ENCODE results near the gene POU6F1.

The POU6F1 gene

DNA sequence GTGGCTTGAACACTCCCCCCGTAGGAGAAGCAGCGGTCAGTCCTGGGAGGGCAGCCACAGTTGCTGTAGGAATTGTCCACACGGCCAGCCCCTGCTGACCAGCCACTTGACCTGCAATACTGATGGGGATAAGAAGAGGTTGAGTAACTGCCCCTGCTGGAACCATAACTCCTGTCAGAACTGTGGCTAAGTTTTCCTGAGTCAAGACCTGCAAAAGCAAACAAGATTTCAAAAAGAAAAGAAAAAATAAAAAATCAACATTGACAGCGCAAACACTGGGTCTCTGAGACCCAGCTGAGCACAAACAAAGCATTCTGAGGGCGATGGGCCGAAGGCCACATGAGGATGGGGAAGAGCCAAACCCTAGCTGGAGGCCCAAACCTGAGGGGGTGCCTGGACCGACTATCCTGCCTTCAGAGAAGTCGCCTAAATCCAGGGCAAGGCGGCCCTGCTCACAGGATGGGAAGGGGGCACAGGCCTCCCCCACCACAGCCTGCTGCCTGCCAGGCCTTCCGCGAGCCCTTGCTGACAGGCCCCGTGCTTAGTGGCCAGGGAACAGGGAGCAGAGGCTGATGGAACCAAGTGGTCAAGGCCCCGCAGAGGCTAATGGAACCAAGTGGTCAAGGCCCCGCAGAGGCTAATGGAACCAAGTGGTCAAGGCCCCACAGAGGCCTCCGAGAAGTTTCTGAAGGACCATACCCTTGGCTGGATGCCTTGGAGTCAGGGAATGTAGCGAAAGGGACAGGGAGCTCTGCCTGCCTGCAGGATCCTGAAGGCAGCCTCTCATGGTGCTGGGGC is 19.1 kb downstream of the POU6F1 start:
- no peak overlapping the region for H3K27ac Mint-ChIP-seq
- no peaks in the 10 kb centered on the region for H3K9me3 Mint-ChIP-seq
- H3K4me3 Mint-ChIP-seq = no peak overlapping the region
- peaks cover 7% of the 10 kb centered on the region for H3K4me1 Mint-ChIP-seq (ENCODE audit: low read depth)
- no peak for DNase-seq (ENCODE audit: low spot score)
- no peaks in the 10 kb centered on the region for H3K36me3 Mint-ChIP-seq (ENCODE audit: low read depth)
- no peaks in the 10 kb centered on the region for H3K27me3 Mint-ChIP-seq (ENCODE audit: low read depth)

DNA sequence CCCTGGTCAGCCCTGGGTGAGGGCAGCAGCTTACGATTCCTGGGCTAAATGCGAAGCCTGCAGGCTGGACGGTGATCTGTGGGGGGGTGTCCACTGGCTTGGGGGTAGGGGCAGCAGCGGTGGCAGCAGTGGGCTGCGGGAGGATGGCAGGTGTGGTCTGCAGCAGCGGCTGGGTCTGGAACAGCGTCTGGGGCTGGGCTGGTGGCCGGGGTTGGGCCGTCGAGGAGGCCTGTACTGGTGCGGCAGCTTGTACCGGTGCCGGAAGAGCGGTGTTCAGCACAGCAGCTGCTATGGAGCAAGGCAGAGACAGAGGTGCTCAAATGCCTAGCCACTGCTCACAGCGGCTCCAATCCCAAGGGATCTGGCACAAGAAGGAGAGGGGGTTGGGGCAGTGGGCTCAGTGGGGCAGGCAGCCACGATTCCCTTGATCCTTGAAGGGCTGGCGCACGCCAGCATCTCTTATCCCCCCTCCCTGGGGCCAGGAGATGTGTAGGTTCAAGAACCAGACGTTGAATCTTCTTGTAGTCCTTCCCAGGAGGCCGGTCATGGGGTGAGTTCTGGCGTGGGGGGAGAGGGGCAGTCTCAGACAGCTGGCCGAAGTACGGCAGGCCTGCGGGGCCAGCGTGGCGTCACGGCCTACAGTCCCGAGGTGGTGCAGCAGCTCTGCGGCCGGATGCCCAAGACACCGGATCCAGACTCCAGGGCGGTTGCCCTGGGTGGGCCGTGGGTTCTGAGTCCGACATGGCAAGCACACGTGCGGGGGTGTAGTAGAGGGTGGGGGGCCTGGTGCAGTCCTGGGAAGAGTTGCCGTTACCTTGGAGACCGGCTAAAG is 19.9 kb downstream of the POU6F1 start:
- Mint-ChIP-seq H3K27ac (no peak overlapping the region), H3K27me3 (ENCODE audit: low read depth) (no peaks in the 10 kb centered on the region)

DNA sequence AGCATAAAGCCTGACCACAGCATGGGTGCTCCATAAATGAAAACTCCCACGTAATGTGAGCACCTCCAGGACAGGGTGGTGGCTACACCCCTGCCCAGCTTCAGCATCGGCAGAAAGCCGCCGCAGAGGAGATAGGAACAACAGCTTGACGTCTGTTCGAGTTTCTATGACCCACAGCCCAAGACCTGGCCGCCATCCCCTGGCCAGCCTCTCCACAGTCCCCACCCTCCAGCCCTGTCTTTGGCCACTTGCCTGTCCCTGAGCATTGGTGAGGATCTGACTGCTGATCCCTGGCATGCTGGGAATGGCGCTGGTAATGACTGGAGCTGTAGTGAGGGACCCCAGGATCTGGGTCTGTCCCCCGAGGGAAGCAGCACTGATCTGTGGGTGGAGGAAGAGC is 21.3 kb downstream of the POU6F1 start:
- Mint-ChIP-seq H3K27ac (no peak overlapping the region), H3K9me3 (no peaks in the 10 kb centered on the region), H3K27me3 (ENCODE audit: low read depth) (no peaks in the 10 kb centered on the region), H3K4me3 (no peak overlapping the region), H3K4me1 (ENCODE audit: low read depth) (no peaks in the 10 kb centered on the region), H3K36me3 (ENCODE audit: low read depth) (no peaks in the 10 kb centered on the region)
- no peak for DNase-seq (ENCODE audit: low spot score)

More for the DNA sequence above, 19.9 kb downstream of the POU6F1 start:
- Mint-ChIP-seq H3K4me1 (ENCODE audit: low read depth) (peaks cover 1% of the 10 kb centered on the region), H3K9me3 (no peaks in the 10 kb centered on the region), H3K4me3 (no peak overlapping the region), H3K36me3 (ENCODE audit: low read depth) (no peaks in the 10 kb centered on the region)
- DNase-seq (ENCODE audit: low spot score) = no peak

DNA sequence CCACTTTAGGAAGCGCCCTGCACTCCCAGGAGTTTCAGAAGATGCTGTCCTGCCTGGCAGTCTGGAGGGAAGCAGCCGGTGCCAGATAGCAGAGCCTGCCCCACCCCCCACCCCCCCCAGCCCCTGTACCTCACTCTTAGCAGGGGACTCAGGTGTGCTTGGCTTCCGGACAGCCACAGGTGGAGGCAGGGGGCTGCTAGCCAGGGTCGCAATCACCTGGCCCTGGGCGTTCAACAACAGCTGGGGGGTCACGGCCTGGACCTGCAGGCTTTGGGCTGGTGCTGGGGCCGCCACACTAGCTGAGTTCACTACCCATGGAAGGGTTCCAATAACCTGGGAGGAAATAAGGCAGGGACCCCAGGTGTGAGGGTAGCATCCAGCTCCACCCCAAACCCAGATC is 22.0 kb downstream of the POU6F1 start:
- no peaks in the 10 kb centered on the region for H3K36me3 Mint-ChIP-seq (ENCODE audit: low read depth)
- no peak overlapping the region for H3K27ac Mint-ChIP-seq
- no peaks in the 10 kb centered on the region for H3K9me3 Mint-ChIP-seq
- no peaks in the 10 kb centered on the region for H3K4me1 Mint-ChIP-seq (ENCODE audit: low read depth)
- H3K4me3 Mint-ChIP-seq = no peak overlapping the region
- no peak for DNase-seq (ENCODE audit: low spot score)
- no peaks in the 10 kb centered on the region for H3K27me3 Mint-ChIP-seq (ENCODE audit: low read depth)

DNA sequence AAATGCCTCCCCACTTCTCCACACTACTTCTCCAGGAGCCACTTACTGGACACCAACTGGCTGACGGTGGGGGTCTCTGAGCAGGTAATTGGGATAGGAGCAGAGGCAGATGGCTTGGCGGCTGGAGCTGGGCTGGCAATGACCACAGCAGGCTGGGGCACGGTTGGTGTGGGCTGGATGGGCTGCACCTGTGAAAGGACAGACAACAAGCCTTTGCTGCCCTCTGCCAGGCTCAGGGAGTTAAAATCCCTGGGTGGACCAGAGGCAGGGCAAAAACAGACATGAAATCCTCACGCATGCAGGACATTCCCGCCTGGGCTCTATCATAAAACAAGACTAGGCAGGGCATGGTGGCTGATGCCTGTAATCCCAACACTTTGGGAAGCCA is 25.6 kb downstream of the POU6F1 start:
- Mint-ChIP-seq H3K4me3 (no peak overlapping the region), H3K27ac (no peak overlapping the region)

DNA sequence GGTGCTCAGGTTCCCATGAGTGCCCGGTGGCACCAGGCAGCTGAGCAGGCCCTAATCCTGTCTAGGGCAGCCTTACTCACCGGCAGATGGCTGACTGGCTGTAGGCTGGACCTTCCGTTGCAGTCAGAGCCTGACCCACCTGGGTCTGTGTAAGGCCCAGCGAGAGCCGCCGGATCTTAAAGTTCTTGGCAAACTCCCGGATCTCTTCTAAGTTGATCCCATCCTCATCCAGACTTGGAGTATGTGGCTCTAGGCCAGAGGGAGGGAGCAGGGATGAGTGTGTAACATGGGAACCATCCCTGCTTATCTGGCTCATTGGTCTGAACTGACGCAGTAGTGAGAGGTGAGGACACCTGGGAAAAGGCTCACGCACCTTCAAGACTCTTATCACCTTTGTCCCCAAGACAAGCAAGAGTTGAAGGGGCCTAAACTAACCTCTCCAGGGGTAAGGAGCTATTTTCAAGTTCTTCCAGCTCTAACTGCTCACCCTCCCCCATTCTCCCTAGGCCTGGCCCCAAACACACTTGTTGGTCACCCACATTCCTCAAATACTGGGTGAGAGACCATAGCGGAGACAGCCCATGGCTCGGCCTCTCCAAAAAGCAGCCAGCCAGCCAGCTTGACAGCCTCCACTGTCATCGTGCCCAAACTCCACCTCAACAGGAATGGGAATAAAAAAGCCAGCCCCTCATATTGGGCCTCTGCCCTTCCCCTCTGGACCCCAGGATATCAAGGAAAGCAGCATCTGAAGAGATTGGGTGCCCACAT is 26.2 kb downstream of the POU6F1 start:
- Mint-ChIP-seq H3K27ac (no peak overlapping the region), H3K9me3 (no peaks in the 10 kb centered on the region), H3K27me3 (ENCODE audit: low read depth) (no peaks in the 10 kb centered on the region)

More for the DNA sequence above, 25.6 kb downstream of the POU6F1 start:
- H3K9me3 Mint-ChIP-seq = no peaks in the 10 kb centered on the region
- DNase-seq (ENCODE audit: low spot score) = no peak
- H3K4me1 Mint-ChIP-seq (ENCODE audit: low read depth) = no peaks in the 10 kb centered on the region
- H3K36me3 Mint-ChIP-seq (ENCODE audit: low read depth) = no peaks in the 10 kb centered on the region
- no peaks in the 10 kb centered on the region for H3K27me3 Mint-ChIP-seq (ENCODE audit: low read depth)

DNA sequence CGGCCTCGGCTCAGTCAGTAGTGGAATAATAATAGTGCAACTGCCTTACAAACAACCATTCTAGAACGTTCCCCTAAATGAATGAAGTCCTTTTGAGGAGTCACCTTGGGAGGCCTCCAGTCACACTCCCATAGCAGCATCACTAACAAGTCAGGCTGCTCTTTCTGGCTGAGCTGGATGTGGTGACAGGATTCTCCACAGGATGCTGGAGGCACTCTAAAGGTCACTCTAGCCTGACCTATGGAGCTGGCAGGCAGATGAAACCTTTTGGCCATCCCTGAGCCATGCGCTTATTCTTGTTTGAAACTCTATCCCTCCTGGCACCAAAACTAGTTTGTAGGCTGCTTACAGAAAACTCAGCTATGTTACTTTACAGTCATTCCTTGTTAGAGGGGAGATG is 27.0 kb downstream of the POU6F1 start:
- Mint-ChIP-seq H3K27ac (no peak overlapping the region), H3K36me3 (ENCODE audit: low read depth) (no peaks in the 10 kb centered on the region), H3K4me3 (no peak overlapping the region), H3K27me3 (ENCODE audit: low read depth) (no peaks in the 10 kb centered on the region), H3K4me1 (ENCODE audit: low read depth) (no peaks in the 10 kb centered on the region), H3K9me3 (no peaks in the 10 kb centered on the region)
- no peak for DNase-seq (ENCODE audit: low spot score)

More for the DNA sequence above, 26.2 kb downstream of the POU6F1 start:
- no peaks in the 10 kb centered on the region for H3K4me1 Mint-ChIP-seq (ENCODE audit: low read depth)
- no peaks in the 10 kb centered on the region for H3K36me3 Mint-ChIP-seq (ENCODE audit: low read depth)
- H3K4me3 Mint-ChIP-seq = no peak overlapping the region
- DNase-seq (ENCODE audit: low spot score) = no peak

DNA sequence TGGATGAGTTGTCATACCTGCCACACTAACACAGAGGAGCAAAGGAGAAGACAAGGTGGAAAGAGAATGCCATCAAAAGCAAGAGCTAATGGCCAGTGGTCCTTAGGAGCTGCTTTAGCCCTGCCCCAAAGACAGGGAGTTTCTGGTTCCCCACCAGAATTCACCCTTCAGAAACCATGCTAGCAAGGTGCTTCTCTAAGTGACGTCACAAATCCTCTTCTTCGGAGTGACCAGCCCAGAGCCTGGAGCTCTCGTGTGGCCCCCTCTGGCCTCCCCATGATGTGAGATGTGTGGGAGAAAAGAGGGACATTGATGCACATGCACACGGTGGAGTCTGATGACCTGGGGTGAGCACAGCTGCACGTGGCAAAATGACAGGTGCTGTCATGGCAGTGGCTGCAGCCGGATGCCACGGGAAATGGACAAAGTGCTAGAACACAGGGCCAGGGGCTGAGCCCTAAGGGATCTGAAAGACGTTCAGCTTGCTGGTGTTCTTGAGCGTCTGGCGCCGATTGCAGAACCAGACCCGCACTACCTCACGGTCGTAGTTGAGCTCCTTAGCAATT is 28.0 kb downstream of the POU6F1 start:
- no peaks in the 10 kb centered on the region for H3K36me3 Mint-ChIP-seq (ENCODE audit: low read depth)
- no peaks in the 10 kb centered on the region for H3K9me3 Mint-ChIP-seq
- no peak overlapping the region for H3K27ac Mint-ChIP-seq
- no peaks in the 10 kb centered on the region for H3K4me1 Mint-ChIP-seq (ENCODE audit: low read depth)
- H3K27me3 Mint-ChIP-seq (ENCODE audit: low read depth) = no peaks in the 10 kb centered on the region
- no peak for DNase-seq (ENCODE audit: low spot score)
- H3K4me3 Mint-ChIP-seq = no peak overlapping the region

DNA sequence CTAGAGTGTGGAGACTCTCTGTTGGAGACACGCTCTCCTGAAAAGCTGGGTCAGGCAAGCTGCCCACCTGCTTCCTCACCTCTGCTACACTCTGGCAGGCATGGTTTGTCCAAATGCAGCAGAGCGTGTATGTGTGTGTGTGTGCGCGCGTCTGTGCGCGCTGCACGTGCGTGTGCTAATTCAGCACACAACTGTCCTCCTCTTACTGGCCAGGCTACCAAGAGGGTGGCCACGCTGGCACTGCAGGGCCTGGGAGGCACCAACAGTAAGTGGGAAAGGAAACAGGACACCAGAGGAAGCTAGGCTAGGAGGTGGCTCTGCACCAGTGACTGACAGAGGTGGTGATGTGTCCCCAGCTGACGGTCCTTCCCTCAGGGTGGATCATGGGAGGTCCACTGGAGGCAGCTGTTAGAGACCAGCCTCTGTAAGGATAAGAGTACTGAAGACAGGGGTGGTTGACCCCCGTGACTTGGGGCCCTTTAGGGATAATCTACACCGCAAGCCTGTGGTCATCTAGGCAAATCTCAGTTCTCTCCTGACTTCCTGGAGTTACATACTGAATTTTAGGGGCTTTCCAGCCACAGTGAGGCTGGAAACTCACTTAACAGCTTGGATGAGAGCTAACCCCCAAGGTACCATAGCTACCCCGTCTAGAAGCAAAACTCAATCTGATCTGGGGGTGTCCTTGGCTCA is 29.4 kb downstream of the POU6F1 start:
- no peak for DNase-seq (ENCODE audit: low spot score)
- H3K4me1 Mint-ChIP-seq (ENCODE audit: low read depth) = no peaks in the 10 kb centered on the region
- no peak overlapping the region for H3K27ac Mint-ChIP-seq
- H3K36me3 Mint-ChIP-seq (ENCODE audit: low read depth) = no peaks in the 10 kb centered on the region
- no peaks in the 10 kb centered on the region for H3K9me3 Mint-ChIP-seq
- H3K4me3 Mint-ChIP-seq = no peak overlapping the region
- no peaks in the 10 kb centered on the region for H3K27me3 Mint-ChIP-seq (ENCODE audit: low read depth)

DNA sequence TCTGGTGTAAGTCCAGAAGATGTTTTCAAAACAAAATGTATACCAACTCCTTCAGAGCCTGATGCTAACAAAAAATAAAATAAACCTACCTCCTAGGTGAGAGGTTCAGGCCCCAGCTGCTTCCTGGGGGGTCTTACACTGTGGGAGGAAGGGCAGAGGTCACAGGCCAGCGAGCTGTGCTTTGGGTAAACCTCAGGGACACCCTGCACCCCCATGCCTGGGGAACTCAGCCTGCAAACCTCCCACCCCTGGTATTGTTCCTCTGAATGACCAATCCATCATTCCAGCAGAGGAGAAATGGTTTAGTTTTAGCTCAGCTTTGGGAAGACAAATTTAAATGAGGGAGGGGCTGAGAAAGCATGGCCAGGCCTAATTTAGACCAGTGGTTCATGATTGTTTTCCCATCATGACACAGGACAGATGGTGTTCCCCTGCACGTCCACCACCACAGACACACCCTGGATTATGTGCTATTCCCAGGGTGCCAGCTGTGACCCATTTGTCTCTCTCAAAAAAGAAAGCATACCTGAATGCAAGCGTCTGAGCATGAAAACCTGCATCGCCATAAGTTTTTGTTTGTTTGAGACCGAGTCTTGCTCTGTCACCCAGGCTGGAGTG is 30.4 kb downstream of the POU6F1 start:
- Mint-ChIP-seq H3K27ac (no peak overlapping the region), H3K27me3 (ENCODE audit: low read depth) (no peaks in the 10 kb centered on the region), H3K4me3 (no peak overlapping the region), H3K36me3 (ENCODE audit: low read depth) (no peaks in the 10 kb centered on the region), H3K4me1 (ENCODE audit: low read depth) (no peaks in the 10 kb centered on the region), H3K9me3 (no peaks in the 10 kb centered on the region)
- DNase-seq (ENCODE audit: low spot score) = no peak

DNA sequence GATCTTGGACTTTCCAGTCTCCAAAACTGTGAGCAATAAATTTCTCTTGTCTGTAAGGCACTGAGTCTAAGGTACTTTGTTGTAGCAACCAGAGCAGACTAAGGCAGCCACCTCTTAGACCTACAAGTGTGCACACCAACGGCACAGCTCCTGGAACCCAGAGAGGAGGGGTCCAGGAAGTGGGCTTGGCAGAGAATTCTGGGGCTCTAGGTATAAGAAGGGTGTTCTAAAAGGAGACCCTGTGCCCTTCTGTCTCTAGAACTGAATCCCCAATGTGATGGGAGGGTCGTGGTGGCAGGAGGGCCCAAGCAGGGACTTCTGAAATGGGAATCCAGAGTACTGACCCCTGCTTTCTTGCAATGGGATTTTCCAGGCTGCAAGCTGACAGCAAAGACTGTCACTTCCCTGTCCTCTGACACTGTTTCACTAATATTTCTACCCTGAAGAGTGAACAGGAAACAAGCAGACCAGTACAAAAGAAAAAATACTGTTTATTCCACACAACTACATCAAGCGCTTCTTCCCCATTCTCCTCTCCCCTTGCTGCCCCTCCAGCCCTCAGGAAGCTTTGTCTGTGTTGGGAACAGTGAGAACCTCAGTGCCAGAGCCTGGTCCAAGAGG is 31.3 kb downstream of the POU6F1 start:
- H3K36me3 Mint-ChIP-seq (ENCODE audit: low read depth) = no peaks in the 10 kb centered on the region
- H3K4me3 Mint-ChIP-seq = no peak overlapping the region
- no peak for DNase-seq (ENCODE audit: low spot score)
- H3K27me3 Mint-ChIP-seq (ENCODE audit: low read depth) = no peaks in the 10 kb centered on the region
- no peak overlapping the region for H3K27ac Mint-ChIP-seq
- no peaks in the 10 kb centered on the region for H3K4me1 Mint-ChIP-seq (ENCODE audit: low read depth)
- no peaks in the 10 kb centered on the region for H3K9me3 Mint-ChIP-seq

DNA sequence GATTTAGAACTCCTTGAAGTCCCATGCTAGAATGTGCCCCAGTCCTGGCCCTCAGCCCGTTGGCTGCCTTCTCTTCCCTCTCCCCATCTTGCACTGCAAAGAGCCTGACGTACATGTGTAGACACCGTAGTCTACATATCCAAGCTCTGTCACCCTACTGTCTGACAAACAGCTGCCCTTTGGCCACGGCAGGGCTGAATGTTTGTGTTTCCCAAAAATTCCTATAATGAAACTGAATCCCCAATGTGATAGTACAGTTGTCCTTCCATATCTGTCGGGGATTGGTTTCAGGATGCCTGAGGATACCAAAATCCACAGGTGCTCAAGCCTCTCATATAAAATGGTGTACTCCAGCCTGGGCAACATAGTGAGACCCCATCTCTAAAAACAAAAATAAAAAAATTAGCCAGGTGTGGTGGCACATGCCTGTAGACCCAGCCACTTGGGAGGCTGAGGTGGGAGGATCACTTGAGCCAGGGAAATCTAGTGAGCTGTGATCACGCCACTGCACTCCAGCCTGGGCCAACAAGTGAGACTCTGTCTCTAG is 32.6 kb downstream of the POU6F1 start:
- H3K4me1 Mint-ChIP-seq (ENCODE audit: low read depth) = no peaks in the 10 kb centered on the region
- H3K27ac Mint-ChIP-seq = no peak overlapping the region
- H3K36me3 Mint-ChIP-seq (ENCODE audit: low read depth) = no peaks in the 10 kb centered on the region
- H3K9me3 Mint-ChIP-seq = no peaks in the 10 kb centered on the region
- no peak for DNase-seq (ENCODE audit: low spot score)
- H3K4me3 Mint-ChIP-seq = no peak overlapping the region
- no peaks in the 10 kb centered on the region for H3K27me3 Mint-ChIP-seq (ENCODE audit: low read depth)

All from T-helper 2 cell treated with Interferon-gamma antibody and Interleukin-4, amounts not matched to agents 5 μg/mL and 100 μg/mL, for 36 hours (primary cell).